GM12874 (cell line): ENCODE measurements around the gene CALML3.

Experiments
- TF ChIP-seq, protein P1 (sequence below): IDR thresholded peaks from 2 replicates; pipeline ENCODE4 v1.5.1; 2011; ENCODE audit warnings: low read depth, mild to moderate bottlenecking, control low read depth, low read length, moderate library complexity; ENCODE audit not compliant: insufficient read depth

CALML3 gene

GRCh38 chr10:5545778-5546710 is 21.3 kb downstream of the CALML3 start:
- TF ChIP-seq, protein P1, sequence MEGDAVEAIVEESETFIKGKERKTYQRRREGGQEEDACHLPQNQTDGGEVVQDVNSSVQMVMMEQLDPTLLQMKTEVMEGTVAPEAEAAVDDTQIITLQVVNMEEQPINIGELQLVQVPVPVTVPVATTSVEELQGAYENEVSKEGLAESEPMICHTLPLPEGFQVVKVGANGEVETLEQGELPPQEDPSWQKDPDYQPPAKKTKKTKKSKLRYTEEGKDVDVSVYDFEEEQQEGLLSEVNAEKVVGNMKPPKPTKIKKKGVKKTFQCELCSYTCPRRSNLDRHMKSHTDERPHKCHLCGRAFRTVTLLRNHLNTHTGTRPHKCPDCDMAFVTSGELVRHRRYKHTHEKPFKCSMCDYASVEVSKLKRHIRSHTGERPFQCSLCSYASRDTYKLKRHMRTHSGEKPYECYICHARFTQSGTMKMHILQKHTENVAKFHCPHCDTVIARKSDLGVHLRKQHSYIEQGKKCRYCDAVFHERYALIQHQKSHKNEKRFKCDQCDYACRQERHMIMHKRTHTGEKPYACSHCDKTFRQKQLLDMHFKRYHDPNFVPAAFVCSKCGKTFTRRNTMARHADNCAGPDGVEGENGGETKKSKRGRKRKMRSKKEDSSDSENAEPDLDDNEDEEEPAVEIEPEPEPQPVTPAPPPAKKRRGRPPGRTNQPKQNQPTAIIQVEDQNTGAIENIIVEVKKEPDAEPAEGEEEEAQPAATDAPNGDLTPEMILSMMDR = no peak

- TF ChIP-seq, protein P1 = no peak
Observed at GRCh38 chr10:5546891-5547680, 22.3 kb downstream of the CALML3 start.

DNA sequence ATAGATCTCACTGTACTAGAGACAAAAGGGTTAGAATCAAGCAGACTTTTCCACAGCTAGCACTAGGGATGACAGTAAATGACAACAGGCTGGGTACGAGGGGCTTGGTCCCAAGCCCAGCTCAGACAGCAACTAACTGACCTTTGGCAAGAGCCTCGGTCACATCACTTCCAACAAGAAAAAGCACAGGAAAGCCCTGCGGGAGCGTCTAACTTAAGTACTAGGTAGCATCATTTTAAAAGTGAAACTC is 22.8 kb downstream of the CALML3 start:
- TF ChIP-seq, protein P1 = no peak

DNA sequence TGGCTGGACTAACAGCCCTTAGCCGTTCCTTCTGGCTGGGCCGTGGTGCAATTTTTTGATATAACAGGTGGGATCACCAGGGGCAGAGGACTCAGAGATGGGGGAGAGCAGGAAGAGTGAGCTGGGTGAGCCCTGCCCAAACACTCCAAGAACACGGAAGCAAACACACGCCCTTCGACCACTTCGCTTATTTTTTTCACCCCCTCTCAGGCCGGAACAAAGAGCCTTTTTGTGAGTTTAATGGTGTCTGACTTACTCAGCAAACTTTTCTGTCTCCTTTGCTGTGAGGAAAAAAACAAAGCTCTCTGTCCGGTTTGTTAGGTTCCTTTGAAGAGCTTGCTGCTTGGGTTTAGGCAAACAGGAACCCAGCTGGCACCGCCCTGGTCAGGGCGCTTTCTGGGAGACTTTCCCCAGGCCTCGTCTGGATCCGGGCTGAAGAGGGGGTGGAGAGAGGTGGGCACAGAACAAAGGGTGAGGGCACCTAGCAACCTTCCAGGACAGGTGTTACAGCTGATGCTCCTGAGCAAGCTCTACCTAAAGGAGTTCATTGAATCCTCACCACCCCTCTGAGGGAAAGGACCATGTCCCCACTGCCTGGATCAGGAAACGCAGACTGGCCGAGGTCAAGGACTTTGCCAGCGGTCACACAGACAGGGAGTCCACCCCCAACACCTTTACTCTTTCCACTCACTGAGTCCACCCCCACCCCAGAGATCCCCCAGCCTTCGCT is 23.3 kb downstream of the CALML3 start:
- TF ChIP-seq, protein P1 = no peak

DNA sequence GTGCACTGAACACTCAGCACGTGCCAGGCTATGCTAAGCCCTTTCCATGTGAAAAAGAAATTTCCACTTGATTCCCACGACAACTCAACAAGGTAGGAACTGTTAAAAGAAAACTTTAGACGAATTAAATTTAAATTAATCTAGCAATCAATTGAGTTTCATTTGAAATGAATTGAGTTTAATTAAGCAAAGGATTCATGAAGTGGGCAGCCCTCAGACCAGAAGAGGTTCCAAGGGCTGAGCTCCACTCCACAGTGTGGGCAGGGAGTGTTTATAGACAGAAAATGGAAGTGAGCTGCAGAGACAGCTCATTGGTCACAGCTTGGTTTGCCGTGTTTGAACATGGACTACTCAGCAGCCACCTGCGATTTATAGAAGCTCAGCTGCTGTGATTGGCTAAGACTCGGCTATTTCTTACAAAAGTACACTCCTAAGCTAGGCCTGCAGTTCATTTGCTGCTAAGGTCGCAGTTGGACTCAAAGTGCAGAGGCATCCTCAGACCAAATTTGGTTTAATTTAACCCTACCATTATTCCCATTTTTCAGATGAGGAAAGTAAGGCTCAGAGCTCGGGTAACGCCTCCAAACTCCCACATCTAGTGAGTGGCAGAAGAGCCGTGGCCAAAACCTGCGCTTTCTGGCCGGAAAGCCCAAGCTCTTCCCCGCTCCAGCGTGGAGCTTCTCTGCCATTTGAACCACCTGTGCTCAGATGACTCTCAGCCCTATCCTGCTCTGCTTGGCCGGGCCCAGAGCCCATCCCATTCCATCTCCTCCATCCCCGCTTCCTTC is 24.9 kb downstream of the CALML3 start:
- TF ChIP-seq, protein P1 = no peak

- TF ChIP-seq, protein P1 = no peak
Observed at GRCh38 chr10:5550250-5550545, 25.4 kb downstream of the CALML3 start.
